ENCODE results near the gene FAM184A. TPM values are rescaled to one million over a fixed set of nuclear protein-coding genes. Genes with fewer than 3 reads are reported as not detected.

Gene FAM184A
- total RNA-seq, 1 donor from 2014 or later: 15.9 TPM

GRCh38 chr6:118935978-118936703, 142.3 kb downstream of the FAM184A start:
- Histone ChIP-seq H3K36me3 (peaks cover 4% of the 10 kb centered on the region), H3K27me3 (ENCODE audit: low read depth) (no peaks in the 10 kb centered on the region), H3K4me3 (no peak overlapping the region), H3K9me3 (no peaks in the 10 kb centered on the region), H3K4me1 (peaks cover 10% of the 10 kb centered on the region), H3K27ac (no peak overlapping the region)
- no peak for TF ChIP-seq CTCF (IDR thresholded peaks at IDR 0.05)
- ATAC-seq: no peak
- intact Hi-C loops (cut with DNase I): no loop called here
- DNase-seq: no peak

GRCh38 chr6:118935331-118935668, 143.2 kb downstream of the FAM184A start:
- ATAC-seq: no peak
- no peak for TF ChIP-seq CTCF (IDR thresholded peaks at IDR 0.05)

GRCh38 chr6:118934461-118935330, 143.8 kb downstream of the FAM184A start, which contains the start of gene MCM9:
Gene MCM9 (minus strand): TSS chr6:118935159. CDS start chr6:118931723, 3,436 bp downstream.
- DNase-seq: peak; percentile 94
- intact Hi-C loops (cut with DNase I): no loop called here
- Histone ChIP-seq H3K4me3 (peak within 1 kb of the TSS; percentile 83), H3K27me3 (ENCODE audit: low read depth) (no peaks in the 10 kb centered on the region), H3K4me1 (peaks cover 10% of the 10 kb centered on the region), H3K27ac (peak within 1 kb of the TSS; percentile 95), H3K36me3 (peaks cover 19% of the 10 kb centered on the region), H3K9me3 (no peaks in the 10 kb centered on the region)
- peak; percentile 98 to 99 for ATAC-seq
- TF ChIP-seq CTCF (IDR thresholded peaks at IDR 0.05): no peak

More at GRCh38 chr6:118935331-118935668, 143.2 kb downstream of the FAM184A start:
- peak overlapping the region; percentile 95 for H3K27ac ChIP-seq
- no peak for DNase-seq
- peaks cover 10% of the 10 kb centered on the region for H3K4me1 ChIP-seq
- H3K27me3 ChIP-seq (ENCODE audit: low read depth): no peaks in the 10 kb centered on the region
- no peaks in the 10 kb centered on the region for H3K9me3 ChIP-seq
- intact Hi-C loops (cut with DNase I): no loop called here
- H3K36me3 ChIP-seq: peaks cover 13% of the 10 kb centered on the region
- H3K4me3 ChIP-seq: peak overlapping the region; percentile 83

- Histone ChIP-seq H3K4me3 (peak overlapping the region; percentile 83), H3K4me1 (peaks cover 10% of the 10 kb centered on the region), H3K27me3 (ENCODE audit: low read depth) (no peaks in the 10 kb centered on the region), H3K36me3 (peaks cover 26% of the 10 kb centered on the region), H3K27ac (peak overlapping the region; percentile 95), H3K9me3 (no peaks in the 10 kb centered on the region)
- ATAC-seq (no peak), DNase-seq (no peak)
- TF ChIP-seq CTCF (IDR thresholded peaks at IDR 0.05): no peak
- intact Hi-C loops (cut with DNase I): no loop called here
These were observed 144.5 kb downstream of the FAM184A start for GRCh38 chr6:118933855-118934460.

- DNase-seq: no peak
- Histone ChIP-seq H3K4me3 (no peak overlapping the region), H3K27ac (no peak overlapping the region), H3K36me3 (peaks cover 41% of the 10 kb centered on the region), H3K9me3 (no peaks in the 10 kb centered on the region), H3K4me1 (peaks cover 10% of the 10 kb centered on the region), H3K27me3 (ENCODE audit: low read depth) (no peaks in the 10 kb centered on the region)
- no peak for TF ChIP-seq CTCF (IDR thresholded peaks at IDR 0.05)
- ATAC-seq: no peak
- intact Hi-C loops (cut with DNase I): no loop called here
These were observed 146.0 kb downstream of the FAM184A start for GRCh38 chr6:118932421-118932820.

All from lower lobe of right lung (tissue), 2 donors.